Measurements from ENCODE around the gene DISP2. TPM values are rescaled to one million over a fixed set of nuclear protein-coding genes. Genes with fewer than 3 reads are reported as not detected.

DISP2 gene
- total and polyA plus RNA-seq, 4 donors, result under 0.01 to 0.23 (median under 0.01) TPM; not detected in 1

- TF ChIP-seq RAD21 (IDR thresholded peaks at IDR 0.05) (no peak), JUND (IDR thresholded peaks at IDR 0.05) (no peak), YY1 (IDR thresholded peaks at IDR 0.05) (no peak), RXRA (IDR thresholded peaks at IDR 0.05) (peak in 1 of 2 donors; percentile 24), CTCF (IDR thresholded peaks at IDR 0.05; ENCODE audit: low read depth, low read length, missing input control) (no peak), HNF4A (conservative IDR thresholded peaks at IDR 0.05) (peak in 1 of 2 donors; percentile 4), NR2F2 (IDR thresholded peaks at IDR 0.05) (no peak), EGR1 (IDR thresholded peaks at IDR 0.05; ENCODE audit: low read depth in 2 of 2) (no peak), GABPA (IDR thresholded peaks at IDR 0.05 in 1 of 2, conservative IDR thresholded peaks at IDR 0.05 in 1 of 2) (no peak)
- Histone ChIP-seq H3K36me3 (ENCODE audit: control insufficient read depth in 4 of 4, insufficient read depth in 3 of 4, low read depth in 1 of 4, low read length in 3 of 4) (peaks cover 5 to 12% (median 9%) of the 10 kb centered on the region in 4 donors), H3K27ac (ENCODE audit: low read depth in 1 of 2, low read length in 2 of 2) (peak overlapping the region in 1 of 2 donors; percentile 55), H3K9ac (ENCODE audit: low read depth in 1 of 2, low read length in 2 of 2) (no peak overlapping the region), H3K4me1 (ENCODE audit: control insufficient read depth in 4 of 4, insufficient read depth in 4 of 4, low read length in 3 of 4) (peaks cover 4 to 9% (median 7%) of the 10 kb centered on the region in 4 donors), H3K9me3 (ENCODE audit: control insufficient read depth in 4 of 4, low read length in 3 of 4) (no peaks in the 10 kb centered on the region), H3K4me3 (ENCODE audit: low read depth in 1 of 3, low read length in 3 of 3) (no peak overlapping the region), H3K27me3 (ENCODE audit: control insufficient read depth in 4 of 4, insufficient read depth in 4 of 4, low read length in 3 of 4) (no peaks in the 10 kb centered on the region)
- DNase-seq (ENCODE audit: low spot score), result no peak
- 59% methylated on average over 2 of the region's 2 CpGs for WGBS
Observed at GRCh38 chr15:40389824-40390595, 32.0 kb downstream of the DISP2 start.

- WGBS, result 92% methylated on average over 4 of the region's 4 CpGs
Observed at GRCh38 chr15:40392986-40393948, 35.2 kb downstream of the DISP2 start.

More at GRCh38 chr15:40392986-40393948, 35.2 kb downstream of the DISP2 start:
- Histone ChIP-seq H3K9ac (ENCODE audit: low read depth in 1 of 2, low read length in 2 of 2) (no peak overlapping the region), H3K4me3 (ENCODE audit: low read depth in 1 of 3, low read length in 3 of 3) (no peak overlapping the region), H3K27me3 (ENCODE audit: control insufficient read depth in 4 of 4, insufficient read depth in 4 of 4, low read length in 3 of 4) (no peaks in the 10 kb centered on the region), H3K36me3 (ENCODE audit: control insufficient read depth in 4 of 4, insufficient read depth in 3 of 4, low read depth in 1 of 4, low read length in 3 of 4) (peaks cover 3 to 5% (median 4%) of the 10 kb centered on the region in 4 donors), H3K9me3 (ENCODE audit: control insufficient read depth in 4 of 4, low read length in 3 of 4) (no peaks in the 10 kb centered on the region), H3K27ac (ENCODE audit: low read depth in 1 of 2, low read length in 2 of 2) (no peak overlapping the region), H3K4me1 (ENCODE audit: control insufficient read depth in 4 of 4, insufficient read depth in 4 of 4, low read length in 3 of 4) (peaks cover 4 to 9% (median 7%) of the 10 kb centered on the region in 4 donors)
- DNase-seq (ENCODE audit: low spot score), result no peak
- TF ChIP-seq REST (IDR thresholded peaks at IDR 0.05) (no peak), HNF4G (IDR thresholded peaks at IDR 0.05) (no peak)

Measured in liver (tissue), 9 donors.